ENCODE data around the gene CCDC157.
"Not testable (repeated sequence)": the region's sequence is repeated elsewhere in the genome, so short reads cannot be mapped to it uniquely, and the experiment has no call there.

Gene CCDC157

GRCh38 chr22:30332994-30333706 lies 23.7 kb upstream of the CCDC157 start:
- Histone ChIP-seq H3K9me3 (ENCODE audit: low read length) (no peaks in the 10 kb centered on the region), H3K36me3 (ENCODE audit: insufficient read depth, low read length) (peaks cover 65% of the 10 kb centered on the region), H3K4me3 (ENCODE audit: low read length) (no peak overlapping the region), H3K4me1 (ENCODE audit: insufficient read depth, low read length) (no peaks in the 10 kb centered on the region), H2AFZ (ENCODE audit: low read depth, low read length) (no peak overlapping the region), H3K27me3 (ENCODE audit: insufficient read depth, low read length) (no peaks in the 10 kb centered on the region)

DNA sequence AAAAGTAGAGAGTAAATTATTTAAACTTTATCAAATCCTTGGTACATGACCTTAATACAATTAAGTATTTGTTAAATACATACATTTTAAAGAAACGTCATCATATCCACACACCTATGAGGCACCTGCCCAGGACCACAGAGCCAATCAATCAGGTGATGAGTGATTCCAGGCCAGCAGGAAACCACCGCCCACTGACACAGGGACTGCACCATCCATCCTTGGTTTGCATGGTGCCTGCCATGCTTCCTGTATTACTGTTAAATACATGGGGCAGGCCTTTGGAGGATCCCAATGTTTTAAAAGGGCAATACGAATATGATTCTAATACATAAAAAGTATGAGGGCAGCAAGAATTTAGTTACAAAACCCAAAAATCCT lies 23.1 kb upstream of the CCDC157 start:
- Histone ChIP-seq H3K36me3 (ENCODE audit: insufficient read depth, low read length) (peaks cover 70% of the 10 kb centered on the region), H3K4me1 (ENCODE audit: insufficient read depth, low read length) (no peaks in the 10 kb centered on the region), H3K9me3 (ENCODE audit: low read length) (no peaks in the 10 kb centered on the region), H3K27me3 (ENCODE audit: insufficient read depth, low read length) (no peaks in the 10 kb centered on the region), H2AFZ (ENCODE audit: low read depth, low read length) (no peak overlapping the region), H3K4me3 (ENCODE audit: low read length) (no peak overlapping the region)

GRCh38 chr22:30334646-30335045 lies 22.2 kb upstream of the CCDC157 start:
- no peak overlapping the region for H2AFZ ChIP-seq (ENCODE audit: low read depth, low read length)
- no peak overlapping the region for H3K4me3 ChIP-seq (ENCODE audit: low read length)
- H3K27me3 ChIP-seq (ENCODE audit: insufficient read depth, low read length): no peaks in the 10 kb centered on the region
- no peaks in the 10 kb centered on the region for H3K4me1 ChIP-seq (ENCODE audit: insufficient read depth, low read length)
- peaks cover 79% of the 10 kb centered on the region for H3K36me3 ChIP-seq (ENCODE audit: insufficient read depth, low read length)
- H3K9me3 ChIP-seq (ENCODE audit: low read length): no peaks in the 10 kb centered on the region

DNA sequence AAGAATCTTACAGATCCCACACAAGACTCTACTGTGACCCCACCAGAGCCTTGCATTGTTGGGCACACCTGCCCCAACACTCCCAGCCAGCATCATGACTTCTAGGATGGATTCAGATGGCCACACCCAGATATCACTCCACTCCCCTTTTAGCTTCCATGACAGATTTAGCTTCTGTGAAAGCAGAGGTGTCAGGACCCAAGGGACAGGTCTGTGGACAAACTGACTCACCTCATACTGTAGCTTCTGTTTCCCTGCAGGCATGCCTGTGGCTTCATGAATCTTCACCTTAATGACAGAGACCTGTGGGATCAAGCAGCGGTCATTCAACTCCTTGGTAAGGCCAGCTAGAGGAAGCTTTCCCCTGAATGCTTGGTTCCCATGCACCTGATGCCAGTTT lies 21.6 kb upstream of the CCDC157 start:
- Histone ChIP-seq H3K36me3 (ENCODE audit: insufficient read depth, low read length) (peaks cover 84% of the 10 kb centered on the region), H2AFZ (ENCODE audit: low read depth, low read length) (no peak overlapping the region), H3K4me3 (ENCODE audit: low read length) (no peak overlapping the region), H3K27me3 (ENCODE audit: insufficient read depth, low read length) (no peaks in the 10 kb centered on the region), H3K4me1 (ENCODE audit: insufficient read depth, low read length) (no peaks in the 10 kb centered on the region), H3K9me3 (ENCODE audit: low read length) (no peaks in the 10 kb centered on the region)

DNA sequence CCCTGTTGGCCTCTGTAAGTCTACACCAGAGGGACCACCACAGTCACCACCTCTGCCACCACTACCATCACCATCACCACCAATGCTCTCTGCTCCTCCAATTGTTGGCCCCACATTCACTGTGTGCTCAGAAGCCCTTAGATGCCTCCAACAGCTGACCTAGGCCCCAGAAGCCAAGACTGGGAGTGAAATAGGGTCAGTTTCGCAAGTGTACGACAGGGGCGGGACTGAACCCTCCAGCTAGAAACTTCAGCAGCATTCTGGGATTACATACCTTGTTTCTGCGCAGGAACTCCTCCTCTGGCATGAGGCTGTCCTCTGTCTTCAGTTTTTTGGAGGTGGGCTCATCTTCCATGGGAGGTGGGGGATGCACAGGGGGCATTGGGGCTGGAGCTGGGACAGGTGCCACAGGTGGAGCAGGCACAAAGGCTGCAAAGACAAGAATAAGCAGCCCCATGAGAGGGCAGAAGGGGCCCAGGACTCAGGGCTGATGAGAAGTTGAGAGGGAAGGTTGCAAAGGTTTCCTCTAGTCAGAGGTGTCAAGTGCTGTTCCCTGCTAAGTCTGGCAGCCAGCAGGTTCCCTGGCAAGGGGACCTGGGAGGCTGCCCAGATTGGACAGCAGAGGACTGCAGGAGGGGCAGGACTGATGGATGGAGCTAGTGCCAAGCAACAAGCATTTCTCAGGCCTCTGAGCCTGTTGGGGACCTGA lies 19.9 kb upstream of the CCDC157 start:
- Histone ChIP-seq H3K9me3 (ENCODE audit: low read length) (no peaks in the 10 kb centered on the region), H2AFZ (ENCODE audit: low read depth, low read length) (no peak overlapping the region), H3K27me3 (ENCODE audit: insufficient read depth, low read length) (no peaks in the 10 kb centered on the region), H3K36me3 (ENCODE audit: insufficient read depth, low read length) (peaks cover 94% of the 10 kb centered on the region), H3K4me1 (ENCODE audit: insufficient read depth, low read length) (no peaks in the 10 kb centered on the region), H3K4me3 (ENCODE audit: low read length) (no peak overlapping the region)

DNA sequence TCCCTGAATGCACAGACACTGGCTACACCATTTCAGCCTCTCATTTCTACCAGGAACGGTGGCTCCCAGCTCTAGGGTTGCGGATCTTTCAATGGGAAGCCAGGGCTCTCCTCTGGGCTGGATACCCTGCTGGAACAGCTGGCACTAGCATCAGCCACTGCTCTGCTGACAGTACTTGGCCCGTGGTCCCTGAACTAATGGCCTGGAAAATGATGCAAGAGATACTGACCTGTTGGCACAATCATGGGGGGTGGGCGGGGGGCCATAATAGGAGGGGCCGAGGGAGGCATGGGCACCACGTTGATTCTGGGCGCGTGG lies 19.4 kb upstream of the CCDC157 start:
- Histone ChIP-seq H3K36me3 (ENCODE audit: insufficient read depth, low read length) (peaks cover 96% of the 10 kb centered on the region), H3K9me3 (ENCODE audit: low read length) (no peaks in the 10 kb centered on the region), H3K4me3 (ENCODE audit: low read length) (no peak overlapping the region), H3K27me3 (ENCODE audit: insufficient read depth, low read length) (no peaks in the 10 kb centered on the region), H2AFZ (ENCODE audit: low read depth, low read length) (no peak overlapping the region), H3K4me1 (ENCODE audit: insufficient read depth, low read length) (no peaks in the 10 kb centered on the region)

DNA sequence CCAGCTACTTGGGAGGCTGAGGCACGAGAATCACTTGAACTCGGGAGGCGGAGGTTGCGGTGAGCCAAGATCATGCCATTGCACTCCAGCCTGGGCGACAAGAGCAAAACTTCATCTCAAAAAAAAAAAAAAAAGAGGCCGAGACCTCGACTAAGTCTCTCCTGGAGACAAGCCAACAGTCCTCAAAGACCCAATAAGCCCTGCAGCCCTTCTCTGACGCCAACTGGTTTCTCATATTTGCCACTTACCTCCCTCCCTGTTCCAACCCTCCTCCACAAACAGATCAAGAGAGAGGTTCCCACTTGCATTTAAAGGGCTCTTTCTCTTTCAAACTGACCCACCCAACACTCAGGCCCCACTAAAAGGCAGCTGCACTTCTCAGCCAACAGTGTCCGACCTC lies 18.5 kb upstream of the CCDC157 start:
- H3K4me1 ChIP-seq (ENCODE audit: insufficient read depth, low read length); H3K4me3 ChIP-seq (ENCODE audit: low read length); H3K9me3 ChIP-seq (ENCODE audit: low read length); H2AFZ ChIP-seq (ENCODE audit: low read depth, low read length); H3K27me3 ChIP-seq (ENCODE audit: insufficient read depth, low read length): not testable (repeated sequence)
- H3K36me3 ChIP-seq (ENCODE audit: insufficient read depth, low read length): peaks cover 96% of the 10 kb centered on the region

DNA sequence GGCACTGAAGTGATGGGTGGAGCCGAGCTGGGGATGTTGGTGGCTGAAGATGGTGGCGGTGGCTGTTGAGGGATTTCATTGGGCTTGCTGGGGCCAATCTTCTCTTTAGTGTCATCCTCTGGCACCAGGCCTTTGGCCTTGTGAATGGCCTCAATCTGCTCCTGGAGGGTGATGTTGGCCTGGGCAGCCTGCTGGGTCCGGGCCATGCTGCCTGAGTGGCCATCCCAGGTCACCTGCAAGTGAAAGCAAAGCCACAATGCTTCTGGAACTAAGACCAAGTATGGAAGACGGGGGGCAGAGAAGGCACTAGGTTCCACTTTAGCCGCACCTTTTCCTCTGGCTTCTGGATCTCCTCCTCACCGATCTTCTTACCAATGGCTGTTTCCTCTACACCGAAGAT lies 18.0 kb upstream of the CCDC157 start:
- H2AFZ ChIP-seq (ENCODE audit: low read depth, low read length): no peak overlapping the region
- no peaks in the 10 kb centered on the region for H3K9me3 ChIP-seq (ENCODE audit: low read length)
- H3K4me3 ChIP-seq (ENCODE audit: low read length): no peak overlapping the region
- H3K27me3 ChIP-seq (ENCODE audit: insufficient read depth, low read length): no peaks in the 10 kb centered on the region
- H3K36me3 ChIP-seq (ENCODE audit: insufficient read depth, low read length): peaks cover 97% of the 10 kb centered on the region
- H3K4me1 ChIP-seq (ENCODE audit: insufficient read depth, low read length): no peaks in the 10 kb centered on the region

DNA sequence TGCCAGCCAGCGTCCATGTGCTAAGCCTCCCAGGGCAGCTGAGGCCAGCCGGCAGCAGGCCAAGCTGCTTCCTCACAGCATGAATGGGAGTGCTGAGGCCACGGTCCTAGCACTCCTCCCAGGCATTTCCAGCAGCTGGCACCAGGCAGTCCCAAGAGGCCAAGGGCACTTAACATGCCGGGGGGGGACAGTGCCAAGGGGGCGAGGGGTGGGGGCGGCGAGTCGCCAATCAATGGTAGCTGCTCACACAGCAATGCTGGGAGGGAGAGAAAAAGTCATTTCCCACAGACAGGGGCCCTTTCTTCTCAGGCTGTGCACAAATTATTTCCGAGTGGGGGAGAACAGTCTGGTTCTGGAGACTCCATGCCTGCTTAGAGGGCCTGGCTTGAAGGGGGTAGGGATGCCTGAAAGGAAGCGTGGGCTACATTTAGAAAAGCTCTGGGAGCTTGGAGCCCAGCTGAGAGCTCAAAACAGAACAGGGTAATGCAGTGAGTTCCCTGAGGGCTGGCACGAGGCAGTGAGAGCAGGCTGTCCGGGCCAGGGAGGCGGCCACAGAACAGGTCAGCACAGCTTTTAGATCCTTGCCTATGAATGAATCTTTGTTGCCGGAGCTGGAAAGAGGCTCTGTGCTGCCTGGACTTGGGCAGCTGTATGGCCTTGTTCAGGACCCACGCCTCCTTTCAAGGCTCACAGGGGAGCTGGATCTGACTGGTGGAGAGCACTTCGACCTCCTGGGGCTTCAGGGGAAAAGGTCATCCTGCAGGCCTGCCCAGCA lies 15.7 kb upstream of the CCDC157 start:
- H3K27me3 ChIP-seq (ENCODE audit: insufficient read depth, low read length): no peaks in the 10 kb centered on the region
- no peaks in the 10 kb centered on the region for H3K4me1 ChIP-seq (ENCODE audit: insufficient read depth, low read length)
- H3K9me3 ChIP-seq (ENCODE audit: low read length): no peaks in the 10 kb centered on the region
- H2AFZ ChIP-seq (ENCODE audit: low read depth, low read length): no peak overlapping the region
- H3K36me3 ChIP-seq (ENCODE audit: insufficient read depth, low read length): peaks cover 97% of the 10 kb centered on the region
- no peak overlapping the region for H3K4me3 ChIP-seq (ENCODE audit: low read length)

GRCh38 chr22:30344447-30345200 lies 12.2 kb upstream of the CCDC157 start:
- no peak overlapping the region for H2AFZ ChIP-seq (ENCODE audit: low read depth, low read length)
- H3K36me3 ChIP-seq (ENCODE audit: insufficient read depth, low read length): peaks cover 90% of the 10 kb centered on the region
- H3K4me1 ChIP-seq (ENCODE audit: insufficient read depth, low read length): no peaks in the 10 kb centered on the region

DNA sequence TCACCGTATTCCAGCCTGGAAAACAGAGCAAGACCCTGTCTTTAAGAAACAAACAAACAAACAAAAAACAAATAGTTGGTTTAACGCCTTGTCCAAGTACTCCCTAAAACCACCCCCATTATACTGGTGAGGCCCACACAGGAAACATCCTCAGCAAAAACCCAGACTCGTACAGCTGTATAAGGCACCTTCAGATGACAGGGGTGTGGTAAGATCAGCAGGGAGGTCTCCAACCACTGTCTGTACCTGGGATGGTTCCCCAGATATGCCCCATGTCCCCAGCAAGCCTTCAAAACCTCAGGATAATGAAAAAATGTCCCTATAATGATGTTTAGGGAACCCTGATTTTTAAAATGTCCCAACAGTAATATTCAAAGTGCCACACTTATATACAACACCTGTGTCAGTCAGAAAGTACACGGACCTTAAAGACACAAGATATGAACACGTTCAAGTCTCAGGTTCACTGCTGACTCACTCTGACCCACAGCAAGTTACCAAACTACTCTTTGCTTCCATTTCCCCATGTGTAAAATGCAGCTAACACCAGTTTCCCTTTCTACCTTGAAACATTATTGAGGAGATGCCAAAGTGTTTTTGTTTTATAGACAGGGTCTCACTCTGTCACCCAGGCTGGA lies 9.4 kb upstream of the CCDC157 start:
- peaks cover 82% of the 10 kb centered on the region for H3K36me3 ChIP-seq (ENCODE audit: insufficient read depth, low read length)
- H3K9me3 ChIP-seq (ENCODE audit: low read length): no peaks in the 10 kb centered on the region
- no peak overlapping the region for H3K4me3 ChIP-seq (ENCODE audit: low read length)
- no peaks in the 10 kb centered on the region for H3K27me3 ChIP-seq (ENCODE audit: insufficient read depth, low read length)
- no peaks in the 10 kb centered on the region for H3K4me1 ChIP-seq (ENCODE audit: insufficient read depth, low read length)
- no peak overlapping the region for H2AFZ ChIP-seq (ENCODE audit: low read depth, low read length)

More at GRCh38 chr22:30344447-30345200, 12.2 kb upstream of the CCDC157 start:
- no peaks in the 10 kb centered on the region for H3K27me3 ChIP-seq (ENCODE audit: insufficient read depth, low read length)
- H3K4me3 ChIP-seq (ENCODE audit: low read length): no peak overlapping the region
- H3K9me3 ChIP-seq (ENCODE audit: low read length): no peaks in the 10 kb centered on the region

GRCh38 chr22:30348404-30348803 lies 8.4 kb upstream of the CCDC157 start:
- H3K4me1 ChIP-seq (ENCODE audit: insufficient read depth, low read length): no peaks in the 10 kb centered on the region
- H2AFZ ChIP-seq (ENCODE audit: low read depth, low read length): no peak overlapping the region
- no peak overlapping the region for H3K4me3 ChIP-seq (ENCODE audit: low read length)
- H3K9me3 ChIP-seq (ENCODE audit: low read length): no peaks in the 10 kb centered on the region
- H3K27me3 ChIP-seq (ENCODE audit: insufficient read depth, low read length): no peaks in the 10 kb centered on the region
- peaks cover 79% of the 10 kb centered on the region for H3K36me3 ChIP-seq (ENCODE audit: insufficient read depth, low read length)
